ENCODE data around the gene USP14.
"Not testable (repeated sequence)": the region's sequence is repeated elsewhere in the genome, so short reads cannot be mapped to it uniquely, and the experiment has no call there.

The USP14 gene

DNA sequence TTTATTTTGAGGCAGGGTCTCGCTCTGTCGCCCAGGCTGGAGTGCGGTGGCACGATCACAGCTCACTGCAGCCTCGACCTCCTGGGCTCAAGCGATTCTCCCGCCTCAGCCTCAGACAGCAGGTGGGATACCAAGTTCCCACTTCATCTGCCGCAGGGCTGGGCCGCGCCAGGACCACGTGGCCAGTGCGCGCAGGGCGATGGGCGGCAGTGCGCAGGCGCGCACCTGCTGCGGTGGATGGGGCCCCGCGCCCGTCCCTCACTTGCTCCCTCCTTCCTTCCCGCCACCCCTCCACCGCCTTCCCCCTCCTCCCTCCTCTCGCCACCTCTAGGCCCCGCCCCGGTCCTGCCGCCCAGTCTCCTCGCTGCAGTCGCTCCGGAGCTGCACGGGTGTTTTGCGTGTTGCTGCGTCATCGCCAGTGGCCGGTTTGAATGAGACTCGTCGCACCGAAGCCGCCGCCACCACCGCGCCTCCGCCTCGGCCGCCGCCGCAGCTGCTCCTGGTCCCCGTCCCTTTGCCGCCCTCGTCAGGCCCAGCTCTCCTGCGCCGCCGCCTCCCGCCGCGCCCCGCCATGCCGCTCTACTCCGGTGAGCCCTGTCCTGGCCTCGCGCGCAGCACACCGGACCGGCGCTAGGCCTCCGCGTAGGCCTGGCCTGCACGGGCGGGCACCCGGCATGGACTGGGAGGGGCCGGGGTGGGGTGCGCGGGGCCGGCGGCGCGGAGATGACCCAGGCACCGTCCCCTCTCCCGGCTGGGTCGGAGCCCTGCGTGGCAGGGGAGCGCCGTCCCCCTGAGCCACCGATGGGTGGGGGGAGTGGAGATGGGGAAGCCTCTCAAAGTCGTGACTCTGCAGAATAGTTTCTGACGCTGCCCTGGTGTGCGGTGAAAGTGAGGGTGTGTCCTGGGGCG lies at the start of gene USP14:
USP14 (plus strand) TSS at position 430 of the 909 bp plus-strand sequence; CDS start at position 572, 142 bp downstream.
- DNase-seq, result peak; percentile 99

GRCh38 chr18:108665-109063 lies 49.7 kb upstream of the USP14 start:
- not testable (repeated sequence) for DNase-seq

DNA sequence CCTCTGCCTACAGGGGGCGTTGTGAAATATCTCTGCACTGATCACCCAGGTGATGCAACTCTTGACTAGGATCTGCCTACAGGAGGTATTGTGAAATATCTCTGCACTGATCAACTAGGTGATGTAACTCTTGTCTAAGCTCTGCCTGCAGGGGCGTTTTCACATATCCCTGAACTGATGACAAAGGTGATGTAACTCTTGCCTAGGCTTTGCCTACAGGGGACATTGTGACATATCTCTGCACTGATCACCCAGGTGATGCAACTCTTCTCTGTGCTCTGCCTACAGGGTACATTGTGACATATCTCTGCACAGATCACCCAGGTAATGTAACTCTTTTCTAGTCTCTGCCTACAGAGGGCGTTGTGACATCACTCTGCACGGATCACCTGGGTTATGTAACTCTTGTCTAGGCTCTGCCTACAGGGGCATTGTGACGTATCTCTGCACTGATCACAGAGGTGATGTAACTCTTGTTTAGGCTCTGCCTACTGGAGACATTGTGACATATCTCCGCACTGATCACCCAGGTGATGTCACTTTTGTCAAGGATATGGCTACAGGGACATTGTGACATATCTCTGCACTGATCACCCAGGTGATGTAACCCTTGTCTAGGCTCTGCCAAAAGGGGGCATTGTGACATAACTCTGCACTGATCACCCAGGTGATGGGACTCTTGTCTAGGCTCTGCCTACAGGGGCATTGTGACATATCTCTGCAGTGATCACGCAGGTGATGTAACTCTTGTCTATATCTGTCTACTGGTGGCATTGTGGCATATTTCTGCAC lies 49.0 kb upstream of the USP14 start:
- DNase-seq, result not testable (repeated sequence)

DNA sequence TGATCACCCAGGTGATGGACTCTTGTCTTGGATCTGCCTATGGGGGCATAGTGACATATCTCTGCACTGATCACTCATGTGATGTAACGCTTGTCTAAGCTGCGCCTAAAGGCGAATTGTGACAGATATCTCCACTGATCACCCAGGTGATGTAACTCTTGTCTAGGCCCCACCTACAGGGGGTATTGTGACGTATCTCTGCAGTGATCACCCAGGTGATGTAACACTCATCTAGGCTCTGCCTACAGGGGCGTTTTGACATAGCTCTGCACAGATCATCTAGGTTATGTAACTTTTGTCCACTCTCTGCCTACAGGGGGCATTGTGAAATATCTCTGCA lies 48.5 kb upstream of the USP14 start:
- not testable (repeated sequence) for DNase-seq

GRCh38 chr18:110351-111201 lies 47.8 kb upstream of the USP14 start:
- not testable (repeated sequence) for DNase-seq

DNA sequence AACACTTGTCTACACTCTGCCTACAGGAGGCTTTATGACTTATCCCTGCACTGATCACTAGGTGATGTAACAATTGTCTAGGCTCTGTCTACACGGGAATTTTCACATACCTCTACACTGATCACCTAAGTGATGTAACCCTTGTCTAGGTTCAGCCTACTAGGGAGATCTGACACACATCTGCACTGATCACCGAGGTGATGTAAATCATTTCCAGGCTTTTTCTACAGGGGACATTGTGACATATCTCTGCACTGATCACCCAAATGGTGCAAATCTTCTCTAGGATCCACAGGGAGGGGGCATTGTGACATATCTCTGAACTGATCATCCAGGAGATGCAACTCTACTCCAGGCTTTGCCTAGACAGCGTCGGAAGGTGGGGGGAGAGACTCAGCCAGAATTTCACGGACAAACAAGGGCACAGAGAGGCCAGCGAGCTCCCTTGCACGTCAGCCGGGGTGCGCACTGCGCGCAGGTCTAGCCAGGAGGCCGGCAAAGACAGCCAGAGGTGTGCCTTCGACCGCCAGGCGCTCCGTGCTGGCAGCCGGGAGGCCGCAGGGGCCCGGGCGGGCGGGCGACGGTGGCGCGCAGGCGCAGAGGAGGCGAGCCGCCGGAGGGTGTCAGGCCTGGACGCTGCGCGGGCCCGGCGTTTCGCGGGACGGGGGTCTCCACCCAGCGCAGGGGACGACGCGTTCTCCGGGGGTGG lies 46.9 kb upstream of the USP14 start:
- no peak for DNase-seq

- DNase-seq, result not testable (repeated sequence)
These were observed 46.2 kb upstream of the USP14 start for GRCh38 chr18:112015-112733.

DNA sequence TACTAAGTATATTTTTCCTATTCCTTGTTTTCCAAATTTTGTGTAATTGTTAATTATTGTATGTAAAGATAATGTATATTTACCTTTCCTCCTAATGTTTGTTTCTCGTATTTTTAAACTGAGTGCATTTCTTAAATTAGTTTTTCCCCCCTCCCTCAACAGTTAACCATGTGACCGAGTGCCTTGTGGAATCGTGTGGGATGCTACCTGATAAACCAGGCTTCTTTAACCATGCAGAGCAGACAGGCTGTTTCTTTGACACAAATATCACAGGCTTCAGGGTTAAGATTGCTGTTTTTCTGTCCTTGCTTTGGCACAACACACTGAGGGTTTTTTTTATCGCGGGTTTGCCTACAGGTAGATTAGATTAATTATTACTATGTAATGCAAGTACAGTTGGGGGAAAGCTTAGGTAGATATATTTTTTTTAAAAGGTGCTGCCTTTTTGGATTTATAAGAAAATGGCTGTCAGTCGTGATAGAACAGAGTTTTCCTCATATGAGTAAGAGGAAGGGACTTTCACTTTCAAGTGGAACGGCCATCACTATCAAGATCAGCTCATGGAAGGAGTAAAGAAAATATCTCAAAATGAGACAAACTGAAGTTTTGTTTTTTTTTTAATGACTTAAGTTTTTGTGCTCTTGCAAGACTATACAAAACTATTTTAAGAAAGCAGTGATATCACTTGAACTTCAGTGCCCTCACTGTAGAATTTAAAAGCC lies 37.7 kb upstream of the USP14 start:
- not testable (repeated sequence) for DNase-seq

DNA sequence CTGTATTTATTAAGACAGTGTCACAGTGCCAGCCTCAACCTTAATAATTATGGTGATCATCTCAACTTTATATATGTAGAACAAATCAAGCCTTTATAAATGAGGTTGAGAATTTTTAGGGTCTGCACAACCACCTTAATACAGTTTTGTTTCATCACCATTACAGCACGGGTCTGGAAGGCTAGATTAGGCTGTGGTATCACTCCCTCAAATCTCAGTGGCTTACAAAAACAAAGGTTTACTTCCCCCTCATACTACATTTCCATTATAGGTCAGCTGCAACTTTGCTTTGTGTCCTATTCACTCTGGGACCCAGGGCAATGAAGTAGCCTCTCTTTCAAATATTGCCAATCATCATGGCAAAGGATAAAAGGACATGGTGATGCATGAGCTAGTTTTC lies 23.3 kb upstream of the USP14 start:
- DNase-seq, result no peak

DNA sequence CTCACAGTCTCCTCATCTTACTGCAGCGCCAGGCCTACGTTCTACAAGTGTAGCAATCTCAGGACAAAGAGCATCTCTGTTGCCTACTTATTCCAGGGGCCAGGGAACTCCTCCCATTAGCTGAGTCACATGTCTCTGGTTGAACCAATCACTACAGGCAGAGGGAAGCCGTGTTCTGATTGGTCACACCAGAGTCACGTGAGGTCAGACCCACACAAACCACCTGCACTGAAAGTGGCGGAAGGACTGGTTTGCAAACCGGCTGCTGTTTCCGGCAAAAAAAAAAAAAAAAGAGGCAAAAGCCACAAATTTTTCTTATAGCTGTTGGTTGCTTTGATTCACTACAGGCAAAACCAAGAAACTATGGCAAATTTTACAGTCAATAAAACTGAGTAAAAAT lies 21.9 kb upstream of the USP14 start:
- peak; percentile 18 for DNase-seq

GRCh38 chr18:137327-137726 lies 21.0 kb upstream of the USP14 start:
- DNase-seq, result no peak

GRCh38 chr18:140670-141266 lies 17.6 kb upstream of the USP14 start:
- no peak for DNase-seq

GRCh38 chr18:142624-143296 lies 15.6 kb upstream of the USP14 start:
- DNase-seq, result not testable (repeated sequence)

DNA sequence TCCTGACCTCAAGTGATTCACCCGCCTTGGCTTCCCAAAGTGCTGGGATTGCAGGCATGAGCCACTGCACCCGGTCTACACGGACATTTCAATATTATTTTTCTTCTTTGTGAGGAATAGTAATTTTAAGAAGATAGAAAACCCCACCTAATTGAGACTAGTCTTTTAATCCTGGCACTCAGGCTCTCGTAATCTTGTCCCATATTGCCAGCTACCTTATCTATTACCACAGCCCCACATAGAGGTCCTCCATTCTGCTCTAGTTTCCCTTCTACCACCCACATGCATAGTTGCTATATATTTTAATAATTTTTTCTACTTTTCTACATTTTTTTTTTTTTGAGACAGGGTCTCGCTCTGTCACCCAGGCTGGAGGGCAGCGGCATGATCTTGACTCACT lies 9.5 kb upstream of the USP14 start:
- DNase-seq, result no peak

DNA sequence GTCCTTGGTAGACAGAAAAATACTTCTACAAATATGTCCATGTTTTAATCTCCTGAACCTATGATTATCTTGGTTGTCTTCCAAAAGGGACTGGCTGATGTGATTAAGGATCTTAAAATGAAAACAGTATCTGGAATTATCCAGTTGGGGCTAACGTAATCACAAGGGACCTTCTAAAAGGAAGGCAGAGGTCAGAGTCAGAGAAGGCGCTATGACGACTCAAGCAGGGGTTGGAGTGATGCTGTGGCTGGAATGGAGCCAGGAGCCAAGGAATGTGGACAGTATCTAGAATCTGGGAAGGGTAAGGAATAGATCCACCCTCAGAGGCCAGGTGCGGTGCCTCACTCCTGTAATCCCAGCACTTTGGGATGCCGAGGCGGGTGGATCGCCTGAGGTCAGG lies 4.2 kb upstream of the USP14 start:
- no peak for DNase-seq

GRCh38 chr18:155688-156087 lies 2.7 kb upstream of the USP14 start:
- no peak for DNase-seq

DNA sequence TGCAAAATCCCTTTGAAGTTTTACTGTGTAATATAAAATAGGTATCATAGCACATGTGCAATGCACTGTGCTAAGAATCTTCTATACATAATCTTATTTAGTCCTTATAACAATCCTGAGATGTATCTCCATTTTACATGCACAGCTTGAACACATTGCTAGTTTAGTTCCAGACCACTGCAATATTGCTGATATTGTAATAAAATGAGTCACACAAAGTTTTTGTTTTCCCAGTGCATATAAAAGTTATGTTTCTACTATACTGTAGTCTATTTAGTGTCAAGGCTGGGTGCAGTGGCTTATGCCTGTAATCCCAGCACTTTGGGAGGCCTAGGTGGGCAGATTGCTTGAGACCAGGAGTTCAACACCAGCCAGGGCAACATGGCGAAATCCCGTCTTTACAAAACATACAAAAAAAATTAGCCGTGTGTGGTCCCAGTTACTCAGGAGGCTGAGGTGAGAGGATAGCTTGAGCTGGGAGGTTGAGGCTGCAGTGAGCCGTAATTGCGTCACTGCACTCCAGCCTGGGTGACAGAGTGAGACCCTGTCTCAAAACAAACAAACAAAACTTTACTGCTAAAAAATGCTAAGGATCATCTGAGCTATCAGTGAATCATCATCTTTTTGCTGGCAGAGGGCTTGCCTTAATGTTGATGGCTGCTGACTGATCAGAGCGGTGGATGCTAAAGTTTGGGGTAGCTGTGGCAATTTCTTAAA lies 1.7 kb upstream of the USP14 start:
- no peak for DNase-seq

DNA sequence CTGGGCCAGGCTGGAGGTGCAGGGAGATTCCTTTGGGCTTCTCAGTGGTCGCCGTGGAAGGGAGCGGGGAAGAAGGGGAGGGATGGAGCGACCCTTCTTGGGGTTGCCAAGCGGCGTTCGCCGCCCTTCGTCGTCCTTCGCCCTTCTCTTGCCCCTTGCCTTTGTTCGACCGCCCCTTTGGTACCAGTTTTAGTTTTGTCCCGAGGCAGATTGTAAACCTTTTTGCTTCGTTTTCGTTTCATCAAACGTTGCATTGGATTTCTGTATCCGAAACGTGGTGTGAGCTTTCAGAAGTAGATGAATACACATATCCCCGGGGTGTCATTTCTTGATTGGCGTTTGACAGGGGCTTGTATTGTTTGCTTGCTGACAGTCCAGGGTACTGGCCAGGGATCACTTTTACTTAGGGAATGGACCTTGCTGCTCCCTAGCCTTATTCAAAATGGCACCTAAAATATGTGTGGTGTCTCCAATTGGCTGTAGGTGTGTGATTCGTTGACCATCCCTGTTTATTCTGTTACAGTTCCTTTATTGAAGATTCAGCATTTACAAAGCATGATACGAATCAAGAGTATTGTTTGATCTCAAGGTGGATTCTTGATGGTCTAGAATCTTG lies 788 bp downstream of the USP14 start:
- no peak for DNase-seq

DNA sequence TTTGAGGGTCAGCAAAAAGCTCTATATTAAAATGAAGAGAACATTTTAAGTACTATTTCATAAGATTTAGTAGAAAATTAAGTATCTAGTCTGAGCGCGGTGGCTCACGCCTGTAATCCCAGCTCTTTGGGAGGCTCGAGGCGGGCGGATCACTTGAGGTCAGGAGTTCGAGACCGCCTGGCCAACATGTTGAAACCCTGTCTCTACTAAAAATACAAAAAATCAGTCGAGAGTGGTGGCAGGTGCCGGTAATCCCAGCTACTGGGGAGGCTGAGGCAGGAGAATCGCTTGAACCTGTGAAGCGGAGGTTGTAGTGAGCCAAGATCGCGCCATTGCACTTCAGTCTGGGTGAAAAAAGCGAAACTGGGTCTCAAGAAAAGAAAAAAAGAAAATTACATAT lies 1.6 kb downstream of the USP14 start:
- DNase-seq, result no peak
